BE2C (cell line): ENCODE measurements around the gene TMEM54. TPM values are rescaled to one million over a fixed set of nuclear protein-coding genes. Genes with fewer than 3 reads are reported as not detected.

ENCODE experiments used
- DNase-seq: peaks from one replicate; pipeline ENCODE4 v3.0.0-alpha.2; 2020
- H3K27me3 ChIP-seq: fragments of 250-450 bp; sonication (Bioruptor Pico); 2 replicates; pipeline ENCODE4 v1.5.1; 2020; ENCODE audit warnings: mild to moderate bottlenecking
- H3K36me3 ChIP-seq: fragments of 250-450 bp; sonication (Bioruptor Pico); 2 replicates; pipeline ENCODE4 v1.5.1; 2020; ENCODE audit warnings: mild to moderate bottlenecking
- H3K4me1 ChIP-seq: fragments of 250-450 bp; sonication (Bioruptor Pico); 2 replicates; pipeline ENCODE4 v1.5.1; 2020
- H3K4me3 ChIP-seq: 2 replicates; pipeline ENCODE4 v1.5.1; 2011; ENCODE audit warnings: low read depth, low read length
- H3K9me3 ChIP-seq: fragments of 250-450 bp; sonication (Bioruptor Pico); 2 replicates; pipeline ENCODE4 v1.5.1; 2020
- polyA plus RNA-seq: library from polyadenylated mRNA; unstranded; fragments of >200 nt; gene quantifications from one replicate; pipeline ENCODE4 v1.2.1, GENCODE V29; 2012; ENCODE audit warnings: low read depth, missing spikeins; ENCODE audit not compliant: insufficient read length, insufficient read depth
- TF ChIP-seq, protein P1 (sequence below): IDR thresholded peaks from 2 replicates; pipeline ENCODE4 v1.5.1; 2012; ENCODE audit warnings: mild to moderate bottlenecking, low read depth, low read length

The TMEM54 gene, protein sequence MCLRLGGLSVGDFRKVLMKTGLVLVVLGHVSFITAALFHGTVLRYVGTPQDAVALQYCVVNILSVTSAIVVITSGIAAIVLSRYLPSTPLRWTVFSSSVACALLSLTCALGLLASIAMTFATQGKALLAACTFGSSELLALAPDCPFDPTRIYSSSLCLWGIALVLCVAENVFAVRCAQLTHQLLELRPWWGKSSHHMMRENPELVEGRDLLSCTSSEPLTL
- polyA plus RNA-seq: not detected

DNA sequence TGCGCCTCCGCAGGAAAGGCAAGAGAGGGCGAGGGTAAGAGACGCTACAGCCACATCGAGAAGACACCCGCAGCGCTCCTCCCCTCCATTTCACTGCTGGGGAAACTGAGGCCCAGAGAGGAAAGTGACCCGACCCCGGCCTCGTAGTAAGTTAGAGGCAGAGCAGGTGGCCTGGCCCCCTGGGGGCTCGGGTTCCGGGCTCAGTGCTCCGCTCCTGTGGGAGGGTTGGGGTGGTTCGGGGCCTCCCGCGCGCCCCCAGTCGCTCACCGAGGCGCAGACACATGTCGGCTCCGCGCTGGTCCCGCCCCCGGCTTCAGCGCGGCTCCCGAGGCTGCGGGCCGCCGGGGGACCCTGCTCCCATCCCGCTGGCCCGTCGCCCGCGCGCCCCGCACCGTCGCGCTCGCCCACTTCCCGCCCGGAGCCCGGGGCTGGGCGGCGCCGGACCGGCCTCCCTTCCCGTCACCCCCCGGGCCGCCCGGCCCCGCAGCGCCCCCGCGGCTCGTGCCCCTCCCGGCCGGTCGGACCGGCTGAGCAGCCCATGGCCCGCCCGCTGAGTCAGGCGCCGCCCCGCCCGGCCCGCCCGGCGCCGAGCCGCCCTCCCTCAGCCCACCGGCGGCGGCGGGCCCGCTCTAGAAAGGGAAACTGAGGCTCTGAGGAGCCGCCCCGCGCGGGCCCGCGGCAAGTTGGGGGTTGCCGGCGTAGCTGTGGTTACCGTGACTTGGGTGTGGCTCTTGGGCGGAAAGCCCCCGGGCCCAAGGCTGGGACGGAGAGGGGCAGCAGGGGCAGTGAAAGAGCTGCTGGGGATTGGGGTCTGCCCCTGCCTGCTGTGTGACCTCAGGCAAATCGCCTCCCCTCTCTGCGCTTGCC lies at the start of gene TMEM54:
Gene TMEM54, minus strand, starts transcription at position 434 of the 867 bp plus-strand sequence. Its CDS starts 151 bp downstream, at position 283.
- Histone ChIP-seq H3K27me3 (peaks cover 20% of the 10 kb centered on the region), H3K36me3 (no peaks in the 10 kb centered on the region), H3K9me3 (no peaks in the 10 kb centered on the region), H3K4me1 (no peaks in the 10 kb centered on the region), H3K4me3 (peak within 1 kb of the TSS; percentile 11; the same call in 1 of the 2 replicates)
- TF ChIP-seq, protein P1, sequence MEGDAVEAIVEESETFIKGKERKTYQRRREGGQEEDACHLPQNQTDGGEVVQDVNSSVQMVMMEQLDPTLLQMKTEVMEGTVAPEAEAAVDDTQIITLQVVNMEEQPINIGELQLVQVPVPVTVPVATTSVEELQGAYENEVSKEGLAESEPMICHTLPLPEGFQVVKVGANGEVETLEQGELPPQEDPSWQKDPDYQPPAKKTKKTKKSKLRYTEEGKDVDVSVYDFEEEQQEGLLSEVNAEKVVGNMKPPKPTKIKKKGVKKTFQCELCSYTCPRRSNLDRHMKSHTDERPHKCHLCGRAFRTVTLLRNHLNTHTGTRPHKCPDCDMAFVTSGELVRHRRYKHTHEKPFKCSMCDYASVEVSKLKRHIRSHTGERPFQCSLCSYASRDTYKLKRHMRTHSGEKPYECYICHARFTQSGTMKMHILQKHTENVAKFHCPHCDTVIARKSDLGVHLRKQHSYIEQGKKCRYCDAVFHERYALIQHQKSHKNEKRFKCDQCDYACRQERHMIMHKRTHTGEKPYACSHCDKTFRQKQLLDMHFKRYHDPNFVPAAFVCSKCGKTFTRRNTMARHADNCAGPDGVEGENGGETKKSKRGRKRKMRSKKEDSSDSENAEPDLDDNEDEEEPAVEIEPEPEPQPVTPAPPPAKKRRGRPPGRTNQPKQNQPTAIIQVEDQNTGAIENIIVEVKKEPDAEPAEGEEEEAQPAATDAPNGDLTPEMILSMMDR: no peak
- DNase-seq: no peak

GRCh38 chr1:32949519-32949918 lies 48.3 kb upstream of the TMEM54 start:
- DNase-seq: no peak
- TF ChIP-seq, protein P1: no peak
- Histone ChIP-seq H3K4me3 (no peak overlapping the region), H3K4me1 (no peaks in the 10 kb centered on the region), H3K9me3 (no peaks in the 10 kb centered on the region), H3K27me3 (no peaks in the 10 kb centered on the region), H3K36me3 (no peaks in the 10 kb centered on the region)

GRCh38 chr1:32948905-32949304 lies 47.7 kb upstream of the TMEM54 start:
- no peaks in the 10 kb centered on the region for H3K27me3 ChIP-seq

GRCh38 chr1:32948390-32948722 lies 47.2 kb upstream of the TMEM54 start:
- TF ChIP-seq, protein P1: no peak
- no peak overlapping the region for H3K4me3 ChIP-seq
- DNase-seq: no peak
- no peaks in the 10 kb centered on the region for H3K27me3 ChIP-seq
- no peaks in the 10 kb centered on the region for H3K36me3 ChIP-seq
- no peaks in the 10 kb centered on the region for H3K4me1 ChIP-seq
- no peaks in the 10 kb centered on the region for H3K9me3 ChIP-seq

More at GRCh38 chr1:32948905-32949304, 47.7 kb upstream of the TMEM54 start:
- Histone ChIP-seq H3K9me3 (no peaks in the 10 kb centered on the region), H3K4me3 (no peak overlapping the region), H3K36me3 (no peaks in the 10 kb centered on the region), H3K4me1 (no peaks in the 10 kb centered on the region)
- TF ChIP-seq, protein P1: no peak
- DNase-seq: no peak

GRCh38 chr1:32947669-32948389 lies 46.6 kb upstream of the TMEM54 start:
- H3K4me3 ChIP-seq: no peak overlapping the region
- H3K27me3 ChIP-seq: no peaks in the 10 kb centered on the region
- DNase-seq: no peak
- H3K36me3 ChIP-seq: no peaks in the 10 kb centered on the region
- no peaks in the 10 kb centered on the region for H3K4me1 ChIP-seq
- TF ChIP-seq, protein P1: no peak
- no peaks in the 10 kb centered on the region for H3K9me3 ChIP-seq
